Left renal pelvis (tissue), 4 donors: ENCODE results near the gene CENPS. TPM values are rescaled to one million over a fixed set of nuclear protein-coding genes. Genes with fewer than 3 reads are reported as not detected.
"Not testable (repeated sequence)": the region's sequence is repeated elsewhere in the genome, so short reads cannot be mapped to it uniquely, and the experiment has no call there.

Experiments
- DNase-seq, 4 donors: peaks; one replicate each; pipeline ENCODE4 v3.0.0-alpha.2; 2013; ENCODE audit warnings: low read depth in 4 of 4, low spot score in 3 of 4
- polyA plus RNA-seq, 4 donors: library from polyadenylated mRNA; unstranded; fragments of 120-200 nt; gene quantifications; one replicate each; pipeline ENCODE4 v1.2.1, GENCODE V29; 2013; ENCODE audit not compliant: insufficient read length in 4 of 4

CENPS gene
- polyA plus RNA-seq, 4 donors = 14.2 to 41.6 (median 35.2) TPM

- DNase-seq = not testable (repeated sequence)
Measured at GRCh38 chr1:10418741-10419140, 11.5 kb upstream of the CENPS start.

GRCh38 chr1:10419351-10419750 lies 10.9 kb upstream of the CENPS start:
- DNase-seq = no peak

- no peak for DNase-seq
Measured at GRCh38 chr1:10421637-10422036, 8.6 kb upstream of the CENPS start.

- DNase-seq = no peak
Measured at GRCh38 chr1:10424034-10424433, 6.2 kb upstream of the CENPS start.

GRCh38 chr1:10424651-10425050 lies 5.6 kb upstream of the CENPS start:
- DNase-seq = no peak

GRCh38 chr1:10425826-10426534 lies 4.3 kb upstream of the CENPS start:
- not testable (repeated sequence) for DNase-seq

- DNase-seq = not testable (repeated sequence)
Measured at GRCh38 chr1:10426535-10426848, 3.7 kb upstream of the CENPS start.

- DNase-seq = no peak
Measured at GRCh38 chr1:10428984-10429383, 1.2 kb upstream of the CENPS start.

GRCh38 chr1:10429868-10430215 lies 391 bp upstream of the CENPS start:
- DNase-seq = no peak

- DNase-seq = no peak
Measured at GRCh38 chr1:10431070-10431730, 967 bp downstream of the CENPS start.

GRCh38 chr1:10432910-10433700 lies 2.9 kb downstream of the CENPS start:
- no peak for DNase-seq

- DNase-seq = no peak
Measured at GRCh38 chr1:10433790-10434189, 3.6 kb downstream of the CENPS start.

- DNase-seq = no peak
Measured at GRCh38 chr1:10434590-10434989, 4.4 kb downstream of the CENPS start.

- no peak for DNase-seq
Measured at GRCh38 chr1:10437052-10437451, 6.8 kb downstream of the CENPS start.

- no peak for DNase-seq
Measured at GRCh38 chr1:10438677-10439163, 8.5 kb downstream of the CENPS start.

- no peak for DNase-seq
Measured at GRCh38 chr1:10440305-10440704, 10.1 kb downstream of the CENPS start.

GRCh38 chr1:10440794-10441193 lies 10.6 kb downstream of the CENPS start:
- DNase-seq = no peak

GRCh38 chr1:10444248-10444647 lies 14.0 kb downstream of the CENPS start:
- no peak for DNase-seq

GRCh38 chr1:10444795-10445397 lies 14.7 kb downstream of the CENPS start:
- DNase-seq = no peak

GRCh38 chr1:10446790-10447422 lies 16.7 kb downstream of the CENPS start:
- DNase-seq = no peak

- no peak for DNase-seq
Measured at GRCh38 chr1:10449751-10450150, 19.5 kb downstream of the CENPS start, which contains the start of gene CORT. CORT (plus strand) TSS chr1:10450031; CDS start chr1:10450224, 193 bp downstream.
